GM19324 (cell line): ENCODE results near the gene RAB6B.

Experiments
- ATAC-seq: cut with Tn5 transposase; IDR thresholded peaks from one replicate; pipeline ENCODE4 v1.9.1; 2021; ENCODE audit warnings: mild to moderate bottlenecking, moderate library complexity; ENCODE audit not compliant: unreplicated experiment, low FRiP score

The RAB6B gene

DNA sequence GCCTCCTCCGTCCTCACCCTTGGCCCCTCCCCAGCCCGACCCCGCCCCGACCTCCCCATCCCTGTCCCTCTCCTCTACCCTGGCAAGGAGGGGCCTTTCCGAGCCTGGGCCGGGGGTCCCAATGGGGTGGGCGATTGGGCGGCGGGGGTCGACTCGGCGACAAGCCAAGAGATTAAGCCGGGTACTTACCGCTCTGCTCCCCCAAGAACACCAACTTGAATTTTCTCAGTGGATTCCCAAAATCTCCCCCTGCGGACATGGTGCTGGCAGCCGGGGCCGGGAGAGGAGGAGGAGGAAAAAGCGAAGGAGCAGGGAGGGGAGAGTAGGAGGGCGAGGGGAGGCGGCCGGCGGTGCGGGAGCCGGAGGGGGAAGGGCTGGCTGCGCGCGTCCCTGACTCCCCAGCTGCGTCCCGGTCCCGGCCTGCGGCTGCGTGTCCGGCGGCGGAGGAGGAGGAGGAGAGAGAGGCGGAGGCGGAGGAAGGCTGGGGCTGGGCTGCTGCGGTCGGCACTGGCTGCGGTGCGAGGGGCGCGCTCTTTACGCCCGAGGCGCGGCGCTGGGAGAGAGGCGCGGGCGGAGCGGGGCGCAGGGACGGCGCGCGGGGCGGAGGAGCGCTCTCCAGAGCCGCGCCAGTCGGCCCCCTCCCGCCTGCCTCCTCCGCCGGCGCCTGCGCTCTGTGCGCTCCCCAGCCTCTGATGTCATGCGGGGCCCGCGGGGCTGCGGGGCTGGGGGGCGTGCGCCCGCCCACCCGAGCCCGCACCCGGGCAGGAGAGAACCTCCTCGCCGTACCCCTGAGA lies at the start of gene RAB6B:
TSS of gene RAB6B (minus strand) at position 675 of the 794 bp plus-strand sequence. CDS start at position 259, 416 bp downstream.
- ATAC-seq, result no peak

DNA sequence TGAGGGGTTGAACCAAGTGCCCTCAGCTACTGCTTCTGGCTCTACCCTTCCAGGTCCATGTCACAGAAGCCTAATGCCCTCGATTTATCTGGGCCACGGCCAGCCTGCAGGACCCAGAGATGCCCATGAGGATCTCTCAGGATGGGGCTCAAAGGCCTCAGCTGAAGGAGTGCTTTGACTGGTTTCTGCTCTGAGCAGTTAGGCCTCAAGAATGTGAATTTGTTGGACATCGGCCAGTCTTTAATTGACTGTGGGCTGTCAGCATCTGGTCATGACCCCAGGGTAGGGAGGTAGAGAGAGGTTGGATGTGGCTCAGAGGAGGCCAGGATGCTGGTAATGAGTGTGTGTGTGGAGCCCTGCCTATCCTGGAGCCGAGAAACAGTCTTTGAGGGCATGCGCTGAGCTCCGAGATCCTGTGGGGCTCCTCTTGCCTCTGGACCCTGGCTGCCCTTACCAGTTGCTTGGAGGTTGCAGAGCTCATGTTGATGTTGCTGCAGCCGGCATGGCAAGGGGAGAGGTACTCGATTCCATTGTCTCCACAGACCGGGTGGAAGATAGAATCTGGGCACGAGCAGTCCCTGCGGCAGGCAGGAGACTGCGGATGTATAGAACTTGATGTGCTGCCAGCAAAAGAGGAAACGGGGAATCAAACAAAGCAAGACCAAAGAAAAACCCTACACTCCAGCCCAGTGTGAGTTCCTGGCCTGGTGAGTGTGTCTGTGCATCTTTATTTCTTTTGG lies 49.1 kb upstream of the RAB6B start:
- no peak for ATAC-seq

DNA sequence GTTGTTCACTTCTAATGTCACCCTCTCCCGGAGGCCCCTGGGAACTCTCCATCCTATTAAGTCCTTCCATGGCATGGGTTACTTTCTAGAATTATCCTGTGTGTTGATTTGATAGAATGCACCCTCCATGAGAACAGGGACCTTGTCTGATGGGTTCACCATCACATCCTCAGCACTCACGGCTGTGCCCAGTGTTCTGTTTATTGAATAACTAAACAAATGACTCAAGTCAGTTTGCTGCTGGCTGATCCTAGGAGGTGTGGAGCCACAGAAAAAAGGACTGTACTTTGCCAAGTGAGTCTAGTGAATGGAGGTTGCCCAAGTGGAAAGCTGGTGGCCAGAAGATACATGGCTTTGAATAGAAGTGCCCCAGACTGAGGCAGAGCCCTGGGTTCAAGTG lies 48.5 kb upstream of the RAB6B start:
- ATAC-seq, result no peak

GRCh38 chr3:133943639-133944141 lies 48.0 kb upstream of the RAB6B start:
- ATAC-seq, result no peak

DNA sequence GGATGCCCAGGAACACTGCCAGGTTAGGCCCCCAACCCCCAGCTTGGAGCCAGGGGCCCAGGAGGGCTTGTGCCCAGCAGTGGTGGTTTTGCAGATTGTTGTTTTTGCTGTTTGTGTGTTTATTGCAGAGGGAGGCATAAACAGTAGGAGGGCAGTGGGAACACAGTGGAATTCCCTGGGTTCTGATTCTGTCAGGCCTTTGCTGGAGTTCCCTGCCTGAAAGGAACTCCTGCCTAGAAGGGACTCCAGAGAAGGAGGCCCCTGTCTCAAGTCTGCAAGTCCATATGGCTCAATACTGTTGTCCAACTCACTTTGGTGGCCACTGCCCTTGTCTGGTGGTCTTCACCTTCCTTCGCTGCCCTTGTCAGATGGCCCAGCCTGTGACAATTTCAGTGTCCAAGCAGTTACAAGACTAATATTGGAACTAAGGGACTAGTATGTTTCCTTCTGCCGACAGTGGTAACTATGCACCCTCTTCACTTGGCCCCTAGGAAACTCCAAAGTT lies 47.4 kb upstream of the RAB6B start:
- ATAC-seq, result no peak

GRCh38 chr3:133941415-133941821 lies 45.7 kb upstream of the RAB6B start:
- no peak for ATAC-seq

DNA sequence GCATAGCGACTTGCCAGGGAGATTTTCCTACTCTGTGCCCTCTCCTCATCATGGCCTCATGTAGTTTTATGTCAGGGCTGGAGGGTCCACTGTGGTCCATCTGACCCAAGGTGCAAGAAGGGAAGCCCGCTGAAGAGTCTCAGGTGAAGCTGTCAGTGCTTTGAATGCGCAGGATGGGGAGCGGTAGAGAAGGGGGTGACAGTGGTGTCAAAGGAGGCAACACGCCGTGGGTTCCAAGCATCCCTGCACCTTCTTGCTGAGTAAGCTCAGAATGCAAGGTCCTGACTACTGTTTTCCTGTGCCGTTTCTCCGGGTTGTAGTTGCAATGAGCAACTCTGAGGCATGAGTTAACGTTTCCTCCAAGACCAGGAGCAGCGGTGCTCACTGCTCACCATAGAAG lies 44.9 kb upstream of the RAB6B start:
- ATAC-seq, result no peak

- ATAC-seq, result no peak
These were observed 43.8 kb upstream of the RAB6B start for GRCh38 chr3:133939463-133939835.

GRCh38 chr3:133938770-133939462 lies 43.2 kb upstream of the RAB6B start:
- ATAC-seq, result no peak

DNA sequence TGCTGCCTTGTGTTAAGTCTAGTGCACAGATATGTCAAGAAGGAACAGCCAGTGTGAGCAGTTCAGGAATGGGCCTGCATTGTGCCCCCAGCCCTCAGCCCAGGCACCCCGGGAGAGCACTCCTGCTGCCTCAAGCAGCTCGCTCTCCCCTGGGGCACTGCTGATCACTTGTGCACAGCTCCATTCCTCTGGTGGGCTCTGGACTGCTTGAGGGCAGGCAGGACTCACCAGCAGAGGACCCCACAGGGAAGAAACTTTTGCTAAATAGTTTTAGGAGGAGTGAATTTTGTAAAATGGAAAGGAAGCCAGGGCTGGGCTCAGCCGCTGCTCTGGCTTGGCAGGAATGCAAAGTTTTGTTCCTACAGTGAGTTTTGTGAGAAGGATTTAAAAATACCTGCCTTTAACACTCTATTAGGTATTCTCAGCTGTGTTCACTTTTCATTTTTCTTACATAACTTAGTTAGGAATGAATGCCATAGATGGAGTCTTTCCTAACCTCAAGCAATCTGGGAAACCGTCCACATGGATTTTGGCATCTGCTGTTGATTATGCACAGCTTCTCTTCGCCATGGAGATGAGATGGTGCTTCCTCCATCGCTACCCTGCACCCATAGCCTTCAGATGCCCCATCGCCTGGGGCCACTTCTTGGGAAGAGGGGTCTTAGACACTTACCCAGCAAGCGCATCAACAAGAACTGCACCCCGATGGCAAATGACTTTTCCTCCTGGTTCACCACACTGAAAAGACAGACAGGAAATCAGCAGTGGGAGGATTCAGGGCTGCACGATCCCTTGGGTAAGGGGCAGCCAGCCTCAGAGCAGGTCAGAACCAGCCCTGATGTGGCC lies 42.3 kb upstream of the RAB6B start:
- ATAC-seq, result no peak

- no peak for ATAC-seq
These were observed 41.5 kb upstream of the RAB6B start for GRCh38 chr3:133937061-133937686.

DNA sequence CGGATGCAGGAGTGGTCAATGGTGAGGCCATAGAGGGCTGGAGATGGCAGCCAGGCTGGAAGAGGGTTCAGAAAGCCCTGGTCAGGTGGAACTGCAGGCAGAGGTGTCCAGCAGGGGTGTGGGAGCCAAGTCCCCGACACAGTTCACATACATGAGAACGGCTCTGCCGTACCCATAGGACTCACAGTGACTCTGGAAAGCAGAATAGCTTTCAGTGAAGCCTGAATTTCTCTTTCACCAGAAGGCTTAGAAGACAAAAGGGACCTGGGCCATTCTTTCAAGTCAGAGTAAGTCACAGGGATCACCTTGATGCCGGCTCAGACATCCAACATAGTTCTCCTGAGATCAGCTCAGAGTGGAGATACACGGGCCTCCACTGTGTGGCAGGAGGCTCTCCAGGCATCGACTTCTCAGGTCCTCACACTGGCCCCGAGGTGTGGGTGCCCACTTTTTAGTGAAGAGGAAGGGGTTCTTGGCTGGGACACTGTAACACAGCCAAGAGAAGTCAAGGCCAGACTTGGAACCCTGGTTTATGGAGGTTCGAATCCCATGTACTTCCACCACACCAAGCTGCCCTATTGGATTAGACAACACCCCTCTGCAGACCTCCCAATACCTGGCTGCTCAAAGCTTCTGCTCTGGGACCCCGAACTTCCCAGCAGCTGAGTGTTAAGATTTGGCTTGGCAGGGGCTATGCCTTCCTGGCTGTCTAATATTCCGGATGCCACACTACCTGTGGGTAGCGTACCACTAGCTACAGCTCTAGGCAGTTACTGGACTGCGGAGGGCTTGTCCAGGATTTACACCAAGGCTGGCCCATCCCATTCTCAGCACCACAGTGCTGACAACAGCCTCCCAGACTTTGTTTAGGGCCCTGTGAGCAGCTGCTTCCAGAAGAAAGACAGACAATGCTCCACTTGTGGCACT lies 40.4 kb upstream of the RAB6B start:
- no peak for ATAC-seq

- ATAC-seq, result no peak
These were observed 39.5 kb upstream of the RAB6B start for GRCh38 chr3:133934996-133935842.

DNA sequence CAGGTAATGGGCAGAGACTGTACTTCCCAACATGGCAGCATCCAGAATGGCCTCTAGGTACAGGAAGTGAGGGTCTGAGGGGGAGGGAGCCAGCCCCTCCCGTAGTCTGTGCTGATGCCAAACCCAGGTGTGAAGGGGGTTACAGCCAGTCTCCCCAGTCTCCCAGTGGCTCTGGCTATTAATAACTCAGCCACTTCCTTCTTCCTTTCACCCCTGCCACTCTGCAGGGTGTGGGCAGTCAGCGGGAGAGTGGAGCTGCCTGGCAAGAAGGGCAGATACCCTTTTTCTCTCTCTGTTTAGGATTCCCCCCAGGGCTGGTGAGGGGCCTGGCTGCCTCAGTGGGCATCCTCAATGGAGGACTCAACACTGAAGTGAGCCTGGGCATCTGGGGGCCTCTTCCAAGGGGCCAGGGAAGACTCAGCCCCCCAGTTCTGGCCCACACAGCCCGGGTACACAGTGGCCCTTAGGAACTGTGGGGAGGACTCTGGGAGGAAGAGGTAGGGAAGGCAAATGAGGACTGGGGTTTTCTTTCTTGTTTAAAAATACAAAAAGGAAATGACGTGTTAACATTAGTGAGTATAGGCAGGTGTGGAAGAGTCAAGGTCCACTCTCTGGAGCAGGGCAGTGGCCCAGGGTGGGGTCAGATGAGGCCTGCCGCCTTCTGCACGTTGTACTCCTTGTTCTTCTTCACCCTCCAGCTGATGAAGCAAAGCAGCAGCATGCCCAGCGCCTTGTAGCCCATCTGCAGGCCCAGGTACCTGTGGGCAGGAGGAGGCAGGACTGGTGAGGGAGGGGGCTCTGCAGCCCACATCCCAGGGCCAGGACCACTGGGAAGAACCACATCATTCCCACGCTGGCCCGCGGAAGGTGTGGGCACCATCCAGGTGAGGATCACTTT lies 38.6 kb upstream of the RAB6B start:
- ATAC-seq, result no peak

DNA sequence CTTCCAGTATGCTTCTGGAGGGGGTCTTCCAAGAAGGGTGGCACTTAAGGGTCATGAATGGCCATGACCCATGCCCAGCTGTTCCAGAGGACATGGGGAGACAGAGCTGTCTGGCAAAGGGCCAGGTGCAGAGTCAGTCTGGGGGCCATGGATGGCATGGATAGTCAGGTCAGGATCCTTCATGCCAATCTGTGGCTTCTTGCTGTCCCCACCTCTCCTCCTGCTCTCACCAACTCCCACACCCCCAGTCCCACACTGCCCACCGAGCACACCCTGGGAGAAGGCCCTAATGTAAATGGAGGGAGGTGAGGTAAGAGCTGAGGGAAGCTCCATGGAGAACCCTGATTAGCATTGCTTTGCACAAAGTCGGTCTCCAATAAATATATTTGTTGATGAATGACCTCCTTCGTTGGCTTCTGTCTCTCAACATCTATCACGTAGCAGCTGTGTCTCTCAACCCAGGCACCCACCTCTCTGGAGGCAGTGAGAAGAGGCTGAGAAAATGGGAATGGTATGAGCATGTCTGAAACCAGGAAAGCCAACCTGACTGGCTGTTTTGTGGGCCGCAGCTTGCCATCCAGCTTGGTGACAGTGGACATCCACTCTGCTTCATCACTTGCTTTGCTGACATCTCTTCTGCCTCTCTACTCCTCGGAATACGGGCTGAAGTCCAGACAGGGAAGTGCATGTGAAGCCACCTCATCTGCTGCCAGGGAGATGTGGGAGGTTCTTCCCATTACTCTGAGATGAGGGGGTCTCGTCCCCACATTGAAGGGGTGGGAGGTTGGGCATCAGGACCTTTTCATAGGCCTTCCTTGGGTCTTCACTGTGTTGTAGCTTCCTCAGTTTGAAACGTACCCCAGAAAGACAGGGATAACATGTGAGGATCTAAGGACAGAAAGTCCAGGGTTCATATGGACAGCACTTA lies 37.7 kb upstream of the RAB6B start:
- ATAC-seq, result no peak

GRCh38 chr3:133932009-133932408 lies 36.3 kb upstream of the RAB6B start:
- no peak for ATAC-seq
